GM21390 (cell line): ENCODE data around the gene SUSD1.

Experiments used
- ATAC-seq: cut with Tn5 transposase; IDR thresholded peaks from one replicate; pipeline ENCODE4 v1.9.1; 2021; ENCODE audit not compliant: unreplicated experiment

Gene SUSD1

GRCh38 chr9:112020680-112021596, 154.2 kb downstream of the SUSD1 start:
- peak; percentile 70 for ATAC-seq

GRCh38 chr9:112017878-112018277, 157.2 kb downstream of the SUSD1 start:
- ATAC-seq = no peak

- no peak for ATAC-seq
Measured at GRCh38 chr9:112015736-112016135, 159.4 kb downstream of the SUSD1 start.

GRCh38 chr9:112015149-112015548, 159.9 kb downstream of the SUSD1 start:
- no peak for ATAC-seq

GRCh38 chr9:112013266-112013665, 161.8 kb downstream of the SUSD1 start:
- ATAC-seq = no peak

GRCh38 chr9:112012026-112012902, 162.8 kb downstream of the SUSD1 start:
- peak; percentile 83 for ATAC-seq

- ATAC-seq = no peak
Measured at GRCh38 chr9:112011051-112011620, 164.0 kb downstream of the SUSD1 start.

GRCh38 chr9:112010537-112010936, 164.6 kb downstream of the SUSD1 start:
- ATAC-seq = no peak

GRCh38 chr9:112009656-112010055, 165.4 kb downstream of the SUSD1 start:
- ATAC-seq = no peak

GRCh38 chr9:112007575-112008240, 167.4 kb downstream of the SUSD1 start:
- ATAC-seq = no peak

- no peak for ATAC-seq
Measured at GRCh38 chr9:112006361-112007020, 168.6 kb downstream of the SUSD1 start.

- ATAC-seq = no peak
Measured at GRCh38 chr9:112005939-112006338, 169.2 kb downstream of the SUSD1 start.

GRCh38 chr9:112003538-112003937, 171.6 kb downstream of the SUSD1 start:
- ATAC-seq = no peak

- ATAC-seq = no peak
Measured at GRCh38 chr9:112002847-112003457, 172.1 kb downstream of the SUSD1 start.

GRCh38 chr9:112002131-112002846, 172.8 kb downstream of the SUSD1 start:
- ATAC-seq = no peak

GRCh38 chr9:112000743-112001142, 174.4 kb downstream of the SUSD1 start:
- no peak for ATAC-seq

GRCh38 chr9:111999319-111999718, 175.8 kb downstream of the SUSD1 start:
- no peak for ATAC-seq

- ATAC-seq = no peak
Measured at GRCh38 chr9:111997831-111998230, 177.3 kb downstream of the SUSD1 start.

- ATAC-seq = peak; percentile 56
Measured at GRCh38 chr9:111994831-111995458, 180.2 kb downstream of the SUSD1 start.
